Measurements from ENCODE around the gene COL5A1.

Gene COL5A1

DNA sequence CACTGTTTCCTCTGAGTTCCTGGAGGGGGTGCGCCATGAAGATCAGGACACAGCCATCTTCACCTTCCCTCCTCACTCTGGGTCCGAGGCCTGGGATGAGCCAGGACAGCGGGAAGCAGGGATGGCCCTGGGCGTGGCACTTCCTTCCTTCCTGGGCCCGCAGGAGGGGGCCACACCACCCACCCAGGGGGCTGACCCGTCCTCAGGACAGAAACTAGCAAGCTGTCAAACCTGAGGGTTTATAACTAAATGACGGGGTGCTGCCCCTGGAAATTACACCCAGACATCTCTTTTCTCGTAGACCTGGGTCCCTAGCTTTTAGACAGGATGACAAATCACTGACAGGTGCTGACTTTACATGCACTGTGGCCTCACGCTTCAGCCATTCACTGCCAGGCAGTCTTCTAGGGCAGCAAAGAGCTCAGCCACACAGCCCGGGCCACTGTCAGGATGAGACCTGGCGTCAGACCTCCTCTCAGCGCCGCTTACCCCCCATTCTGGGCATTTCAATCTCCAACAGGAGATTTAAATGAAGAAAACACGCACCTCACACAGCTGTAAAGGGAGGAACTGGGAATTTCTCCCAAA is 247.1 kb downstream of the COL5A1 start:
- no peak for DNase-seq (ENCODE audit: extremely low spot score)
- ChIA-PET POLR2A (no interaction called here), CTCF (interaction anchor here (2.5 kb wide), 2 partner anchors 10 to 14 kb away, joined by 7 to 8 read pairs; no protein-coding TSS in a partner anchor)
- no peak for TF ChIP-seq CTCF (IDR thresholded peaks at IDR 0.05; ENCODE audit: control extremely low read depth, extremely low read depth, low read depth, missing control alignments)

GRCh38 chr9:134889386-134890154 is 248.0 kb downstream of the COL5A1 start:
- POLR2A ChIA-PET = no interaction called here
- CTCF ChIA-PET = interaction anchor here (2.5 kb wide), 2 partner anchors 9 to 15 kb away, joined by 7 to 8 read pairs; no protein-coding TSS in a partner anchor

DNA sequence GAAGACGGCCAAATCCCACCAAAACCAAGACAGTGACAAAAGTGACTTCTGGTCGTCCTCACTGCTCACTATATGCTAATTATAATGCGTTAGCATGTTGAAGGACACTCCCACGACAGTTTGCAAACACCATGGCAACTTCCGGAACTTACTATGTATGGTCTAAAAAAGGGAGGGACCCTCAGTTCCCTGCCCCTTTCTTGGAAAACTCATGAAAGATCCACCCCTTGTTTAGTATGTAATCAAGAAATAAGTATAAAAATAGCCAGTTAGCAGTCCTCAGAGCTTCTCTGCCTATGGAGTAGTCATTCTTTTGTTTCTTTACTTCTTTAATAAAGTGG is 248.5 kb downstream of the COL5A1 start:
- DNase-seq (ENCODE audit: extremely low spot score) = no peak
- ChIA-PET POLR2A (no interaction called here), CTCF (no interaction called here)
- TF ChIP-seq CTCF (IDR thresholded peaks at IDR 0.05; ENCODE audit: control extremely low read depth, extremely low read depth, low read depth, missing control alignments) = no peak

More at GRCh38 chr9:134889386-134890154, 248.0 kb downstream of the COL5A1 start:
- DNase-seq (ENCODE audit: extremely low spot score) = no peak
- no peak for TF ChIP-seq CTCF (IDR thresholded peaks at IDR 0.05; ENCODE audit: control extremely low read depth, extremely low read depth, low read depth, missing control alignments)

- no peak for TF ChIP-seq CTCF (IDR thresholded peaks at IDR 0.05; ENCODE audit: control extremely low read depth, extremely low read depth, low read depth, missing control alignments)
- ChIA-PET CTCF (no interaction called here), POLR2A (no interaction called here)
- DNase-seq (ENCODE audit: extremely low spot score) = no peak
These were observed 249.4 kb downstream of the COL5A1 start for GRCh38 chr9:134891053-134891452.

DNA sequence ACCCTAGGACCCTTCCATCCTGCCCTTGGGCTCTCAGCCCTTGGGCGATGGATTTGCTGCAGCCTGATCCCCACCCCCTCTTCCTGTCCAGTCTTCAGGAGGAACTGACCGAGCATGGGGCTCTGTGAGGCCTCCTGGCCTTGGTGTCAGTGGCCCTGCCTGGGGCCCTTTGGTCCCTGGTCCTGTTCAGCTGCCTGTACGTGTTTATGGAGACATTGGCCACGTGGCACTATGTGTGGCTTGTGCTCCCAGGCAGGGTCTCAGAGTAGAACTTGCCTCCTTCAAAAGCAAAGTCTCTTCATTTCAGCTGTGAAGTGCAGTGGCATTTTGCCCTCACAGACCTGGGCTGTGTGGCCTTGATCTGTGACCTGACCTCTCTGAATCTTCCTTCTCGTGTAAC is 250.1 kb downstream of the COL5A1 start:
- ChIA-PET CTCF (no interaction called here), POLR2A (no interaction called here)
- DNase-seq (ENCODE audit: extremely low spot score) = no peak
- no peak for TF ChIP-seq CTCF (IDR thresholded peaks at IDR 0.05; ENCODE audit: control extremely low read depth, extremely low read depth, low read depth, missing control alignments)

DNA sequence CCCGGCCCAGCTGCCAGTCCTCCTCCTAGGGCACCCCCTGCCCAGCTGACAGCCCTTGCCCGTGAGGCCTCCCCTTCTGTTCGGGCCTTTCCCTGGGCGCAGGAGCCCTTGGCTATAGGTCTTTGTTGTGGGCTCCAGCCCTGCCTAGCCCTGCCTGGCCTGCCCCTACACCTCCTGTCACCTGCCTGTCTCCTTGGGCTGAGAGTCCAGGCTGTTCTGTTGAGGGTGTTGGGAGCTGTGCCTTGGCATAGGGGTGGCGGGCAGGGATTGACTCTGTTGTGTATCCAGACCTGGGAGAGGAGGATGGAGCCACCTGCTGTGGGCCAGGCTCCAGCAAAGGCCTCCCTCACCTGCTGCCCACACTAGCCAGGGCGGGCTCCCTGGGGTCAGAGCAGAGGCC is 250.6 kb downstream of the COL5A1 start:
- ChIA-PET POLR2A (no interaction called here), CTCF (no interaction called here)
- TF ChIP-seq CTCF (IDR thresholded peaks at IDR 0.05; ENCODE audit: control extremely low read depth, extremely low read depth, low read depth, missing control alignments) = no peak

More for the DNA sequence above, 250.6 kb downstream of the COL5A1 start:
- no peak for DNase-seq (ENCODE audit: extremely low spot score)
